ENCODE data around the gene C19orf44.

C19orf44 gene

GRCh38 chr19:16569609-16570320, 73.6 kb downstream of the C19orf44 start:
- POLR2A ChIA-PET (ENCODE audit: low non-redundant PET): no interaction called here
- no peak for TF ChIP-seq CTCF (conservative IDR thresholded peaks at IDR 0.05; ENCODE audit: low read depth)
- CTCF ChIA-PET: interaction anchor here (0.6 kb wide), 1 partner anchor 639 kb away, joined by 3 read pairs; no protein-coding TSS in a partner anchor
- H3K27ac ChIP-seq: peak overlapping the region; percentile 87
- DNase-seq (ENCODE audit: low spot score): peak; percentile 39

Measured in RWPE1 (cell line).